ENCODE data around the gene HFE.

Gene HFE

GRCh38 chr6:26044140-26045064 is 42.8 kb upstream of the HFE start:
- Histone ChIP-seq H3K4me1 (ENCODE audit: control insufficient read depth, insufficient read depth, low read length) (no peaks in the 10 kb centered on the region), H3K9me3 (ENCODE audit: control insufficient read depth, insufficient read depth, low read depth, low read length) (no peaks in the 10 kb centered on the region), H3K36me3 (ENCODE audit: control insufficient read depth in 2 of 2, insufficient read depth in 1 of 2, low read length in 2 of 2) (no peaks in the 10 kb centered on the region), H3K27ac (ENCODE audit: extremely low read depth, low read depth, low read length) (no peak overlapping the region), H3K4me3 (ENCODE audit: low read depth, low read length) (no peak overlapping the region)
- TF ChIP-seq ZNF660 (tag by site-specific recombination; IDR thresholded peaks at IDR 0.05) (no peak), GLI4 (tag by site-specific recombination; IDR thresholded peaks at IDR 0.05) (no peak), ZNF624 (tag by site-specific recombination; IDR thresholded peaks at IDR 0.05) (no peak), ZNF274 (IDR thresholded peaks at IDR 0.05; ENCODE audit: low read length) (no peak), ZNF274 (tag by site-specific recombination; IDR thresholded peaks at IDR 0.05; ENCODE audit: borderline replicate concordance) (no peak), YY1 (tag by site-specific recombination; IDR thresholded peaks at IDR 0.05) (no peak), ZNF138 (tag by site-specific recombination; IDR thresholded peaks at IDR 0.05; ENCODE audit: borderline replicate concordance) (no peak), ZNF416 (tag by site-specific recombination; IDR thresholded peaks at IDR 0.05) (no peak), PATZ1 (tag by site-specific recombination; IDR thresholded peaks at IDR 0.05) (no peak), ZNF785 (tag by site-specific recombination; IDR thresholded peaks at IDR 0.05) (no peak), ZNF404 (tag by site-specific recombination; IDR thresholded peaks at IDR 0.05) (no peak), MZF1 (tag by site-specific recombination; IDR thresholded peaks at IDR 0.05; ENCODE audit: borderline replicate concordance) (no peak), ZFP3 (tag by site-specific recombination; IDR thresholded peaks at IDR 0.05; ENCODE audit: low read depth) (no peak), ZFP41 (tag by site-specific recombination; IDR thresholded peaks at IDR 0.05; ENCODE audit: borderline replicate concordance) (no peak), KLF8 (tag by site-specific recombination; IDR thresholded peaks at IDR 0.05) (no peak), ZFP69B (tag by site-specific recombination; IDR thresholded peaks at IDR 0.05) (no peak), ZNF626 (tag by site-specific recombination; IDR thresholded peaks at IDR 0.05) (no peak), YY2 (tag by site-specific recombination; IDR thresholded peaks at IDR 0.05) (no peak)
- POLR2A ChIA-PET, result interaction anchor here (0.5 to 3.2 kb wide), 6 partner anchors 11 to 79 kb away, joined by 5 to 12 read pairs (median 7); a partner anchor contains a TSS
- CTCF ChIA-PET, result interaction anchor here (0.6 to 1.3 kb wide), 2 partner anchors 48 to 534 kb away, joined by 3 read pairs; no protein-coding TSS in a partner anchor

DNA sequence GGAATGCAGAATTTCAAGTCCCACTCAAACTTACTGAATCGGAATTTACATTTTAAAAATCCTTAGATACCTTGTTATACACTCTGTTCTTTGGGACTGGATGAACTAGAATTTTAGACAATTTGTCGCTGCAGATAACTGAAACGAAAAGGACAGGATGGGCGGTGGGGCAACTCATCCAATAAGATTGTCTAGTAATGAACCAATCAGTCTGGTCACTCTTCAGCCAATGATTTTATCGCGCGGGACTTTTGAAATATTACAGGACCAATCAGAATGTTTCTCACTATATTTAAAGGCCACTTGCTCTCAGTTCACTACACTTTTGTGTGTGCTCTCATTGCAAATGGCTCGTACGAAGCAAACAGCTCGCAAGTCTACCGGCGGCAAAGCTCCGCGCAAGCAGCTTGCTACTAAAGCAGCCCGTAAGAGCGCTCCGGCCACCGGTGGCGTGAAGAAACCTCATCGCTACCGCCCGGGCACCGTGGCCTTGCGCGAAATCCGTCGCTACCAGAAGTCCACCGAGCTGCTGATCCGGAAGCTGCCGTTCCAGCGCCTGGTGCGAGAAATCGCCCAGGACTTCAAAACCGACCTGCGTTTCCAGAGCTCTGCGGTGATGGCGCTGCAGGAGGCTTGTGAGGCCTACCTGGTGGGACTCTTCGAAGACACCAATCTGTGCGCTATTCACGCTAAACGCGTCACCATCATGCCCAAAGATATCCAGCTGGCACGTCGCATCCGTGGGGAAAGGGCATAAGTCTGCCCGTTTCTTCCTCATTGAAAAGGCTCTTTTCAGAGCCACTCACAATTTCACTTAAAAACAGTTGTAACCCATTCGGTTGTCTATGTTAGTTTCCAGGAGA is 41.9 kb upstream of the HFE start:
- H3K27ac ChIP-seq (ENCODE audit: extremely low read depth, low read depth, low read length), result no peak overlapping the region
- H3K9me3 ChIP-seq (ENCODE audit: control insufficient read depth, insufficient read depth, low read depth, low read length), result no peaks in the 10 kb centered on the region
- no peak overlapping the region for H3K4me3 ChIP-seq (ENCODE audit: low read depth, low read length)
- ChIA-PET POLR2A (interaction anchor here (0.5 to 1.8 kb wide), 3 partner anchors 13 to 59 kb away, joined by 3 to 11 read pairs (median 5); a partner anchor contains a TSS), CTCF (interaction anchor here (0.8 to 1.5 kb wide), 3 partner anchors 19 to 51 kb away, joined by 3 to 6 read pairs (median 4); a partner anchor contains a TSS)
- no peaks in the 10 kb centered on the region for H3K36me3 ChIP-seq (ENCODE audit: control insufficient read depth in 2 of 2, insufficient read depth in 1 of 2, low read length in 2 of 2)
- H3K4me1 ChIP-seq (ENCODE audit: control insufficient read depth, insufficient read depth, low read length), result no peaks in the 10 kb centered on the region
- no peak for TF ChIP-seq ZNF311 (tag by site-specific recombination; IDR thresholded peaks at IDR 0.05; ENCODE audit: borderline replicate concordance)
- TF ChIP-seq ZNF292 (tag by site-specific recombination; IDR thresholded peaks at IDR 0.05; ENCODE audit: borderline replicate concordance, low read depth), result no peak
- no peak for TF ChIP-seq ZNF610 (tag by site-specific recombination; IDR thresholded peaks at IDR 0.05; ENCODE audit: borderline replicate concordance)
- no peak for TF ChIP-seq ZNF449 (tag by site-specific recombination; IDR thresholded peaks at IDR 0.05)
- TF ChIP-seq, protein P1, sequence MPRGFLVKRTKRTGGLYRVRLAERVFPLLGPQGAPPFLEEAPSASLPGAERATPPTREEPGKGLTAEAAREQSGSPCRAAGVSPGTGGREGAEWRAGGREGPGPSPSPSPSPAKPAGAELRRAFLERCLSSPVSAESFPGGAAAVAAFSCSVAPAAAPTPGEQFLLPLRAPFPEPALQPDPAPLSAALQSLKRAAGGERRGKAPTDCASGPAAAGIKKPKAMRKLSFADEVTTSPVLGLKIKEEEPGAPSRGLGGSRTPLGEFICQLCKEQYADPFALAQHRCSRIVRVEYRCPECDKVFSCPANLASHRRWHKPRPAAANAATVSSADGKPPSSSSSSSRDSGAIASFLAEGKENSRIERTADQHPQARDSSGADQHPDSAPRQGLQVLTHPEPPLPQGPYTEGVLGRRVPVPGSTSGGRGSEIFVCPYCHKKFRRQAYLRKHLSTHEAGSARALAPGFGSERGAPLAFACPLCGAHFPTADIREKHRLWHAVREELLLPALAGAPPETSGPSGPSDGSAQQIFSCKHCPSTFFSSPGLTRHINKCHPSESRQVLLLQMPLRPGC (tag by site-specific recombination; IDR thresholded peaks at IDR 0.05), result no peak
- TF ChIP-seq ZNF626 (tag by site-specific recombination; IDR thresholded peaks at IDR 0.05), result no peak
- no peak for TF ChIP-seq ZNF335 (tag by site-specific recombination; conservative IDR thresholded peaks at IDR 0.05)
- TF ChIP-seq ZNF473 (tag by site-specific recombination; IDR thresholded peaks at IDR 0.05), result no peak
